Upper lobe of right lung (tissue), 1 donor: ENCODE results near the gene TMEM39B. TPM values are rescaled to one million over a fixed set of nuclear protein-coding genes. Genes with fewer than 3 reads are reported as not detected.
"Not testable (repeated sequence)": the region's sequence is repeated elsewhere in the genome, so short reads cannot be mapped to it uniquely, and the experiment has no call there.

ENCODE experiments used
- ATAC-seq: fragments of 200-7000 bp; cut with Tn5 transposase; one replicate; pipeline ENCODE4 v1.9.1; 2020; ENCODE audit warnings: mild to moderate bottlenecking, moderate library complexity
- DNase-seq: peaks from one replicate; pipeline ENCODE4 v3.0.0-alpha.2; 2020
- H3K27ac ChIP-seq: fragments of 200-600 bp; one replicate; pipeline ENCODE4 v1.8.0; 2022
- H3K27me3 ChIP-seq: fragments of 200-600 bp; one replicate; pipeline ENCODE4 v1.8.0; 2022; ENCODE audit warnings: mild to moderate bottlenecking
- H3K36me3 ChIP-seq: fragments of 200-600 bp; one replicate; pipeline ENCODE4 v1.8.0; 2022
- H3K4me1 ChIP-seq: fragments of 200-600 bp; one replicate; pipeline ENCODE4 v1.8.0; 2022
- H3K4me3 ChIP-seq: fragments of 200-600 bp; one replicate; pipeline ENCODE4 v1.8.0; 2022; ENCODE audit warnings: mild to moderate bottlenecking
- H3K9me3 ChIP-seq: fragments of 200-600 bp; one replicate; pipeline ENCODE4 v1.8.0; 2022
- intact Hi-C: fragments of 100-400 bp; cut with DNase I; formaldehyde crosslinking; loops from one replicate; pipeline ENCODE4 v1.11.0; 2022
- total RNA-seq: library from RNA; stranded (reverse); fragmentation: NEBNext Ultra II Directional; extraction: Animal tissue kit (Norgen Biotek cat#: 25700); gene quantifications from one replicate; pipeline ENCODE4 v1.2.1, GENCODE V29; 2021
- TF ChIP-seq, protein P1 (sequence below): fragments of 200-600 bp; IDR thresholded peaks from one replicate; pipeline ENCODE4 v1.8.0; 2022; ENCODE audit warnings: antibody characterized with exemption
- donor health status: DM: no; HTN: yes; CAD: no; lungs with severe emphysema.

Gene TMEM39B
- total RNA-seq, 1 donor from 2014 or later, result 18.1 TPM

DNA sequence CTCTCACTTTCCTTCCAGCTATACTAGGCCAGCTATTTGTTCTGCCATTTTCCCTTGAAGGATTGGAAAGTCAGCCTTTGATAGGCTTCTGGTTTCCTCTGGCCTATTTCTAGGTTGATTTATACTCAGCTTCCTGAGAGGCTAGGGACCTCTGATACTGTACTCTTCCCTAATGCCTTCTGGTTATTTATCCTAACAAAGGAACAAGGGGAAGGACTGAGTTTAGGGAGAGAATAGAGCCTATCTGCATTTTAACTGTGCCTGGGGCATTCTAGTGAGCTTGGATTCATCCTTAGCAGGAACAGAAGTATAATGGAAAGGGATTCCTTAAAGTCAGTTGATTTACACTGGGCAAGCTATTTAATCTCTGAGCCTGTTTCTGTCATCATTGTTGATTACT, 11.8 kb upstream of the TMEM39B start:
- TF ChIP-seq, protein P1, sequence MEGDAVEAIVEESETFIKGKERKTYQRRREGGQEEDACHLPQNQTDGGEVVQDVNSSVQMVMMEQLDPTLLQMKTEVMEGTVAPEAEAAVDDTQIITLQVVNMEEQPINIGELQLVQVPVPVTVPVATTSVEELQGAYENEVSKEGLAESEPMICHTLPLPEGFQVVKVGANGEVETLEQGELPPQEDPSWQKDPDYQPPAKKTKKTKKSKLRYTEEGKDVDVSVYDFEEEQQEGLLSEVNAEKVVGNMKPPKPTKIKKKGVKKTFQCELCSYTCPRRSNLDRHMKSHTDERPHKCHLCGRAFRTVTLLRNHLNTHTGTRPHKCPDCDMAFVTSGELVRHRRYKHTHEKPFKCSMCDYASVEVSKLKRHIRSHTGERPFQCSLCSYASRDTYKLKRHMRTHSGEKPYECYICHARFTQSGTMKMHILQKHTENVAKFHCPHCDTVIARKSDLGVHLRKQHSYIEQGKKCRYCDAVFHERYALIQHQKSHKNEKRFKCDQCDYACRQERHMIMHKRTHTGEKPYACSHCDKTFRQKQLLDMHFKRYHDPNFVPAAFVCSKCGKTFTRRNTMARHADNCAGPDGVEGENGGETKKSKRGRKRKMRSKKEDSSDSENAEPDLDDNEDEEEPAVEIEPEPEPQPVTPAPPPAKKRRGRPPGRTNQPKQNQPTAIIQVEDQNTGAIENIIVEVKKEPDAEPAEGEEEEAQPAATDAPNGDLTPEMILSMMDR, result no peak
- intact Hi-C loops, result no loop called here
- H3K4me3 ChIP-seq, result no peak overlapping the region
- no peaks in the 10 kb centered on the region for H3K27me3 ChIP-seq
- no peak for DNase-seq
- H3K9me3 ChIP-seq, result no peaks in the 10 kb centered on the region
- ATAC-seq, result no peak
- H3K4me1 ChIP-seq, result peaks cover 11% of the 10 kb centered on the region
- peaks cover 54% of the 10 kb centered on the region for H3K36me3 ChIP-seq
- H3K27ac ChIP-seq, result no peak overlapping the region

DNA sequence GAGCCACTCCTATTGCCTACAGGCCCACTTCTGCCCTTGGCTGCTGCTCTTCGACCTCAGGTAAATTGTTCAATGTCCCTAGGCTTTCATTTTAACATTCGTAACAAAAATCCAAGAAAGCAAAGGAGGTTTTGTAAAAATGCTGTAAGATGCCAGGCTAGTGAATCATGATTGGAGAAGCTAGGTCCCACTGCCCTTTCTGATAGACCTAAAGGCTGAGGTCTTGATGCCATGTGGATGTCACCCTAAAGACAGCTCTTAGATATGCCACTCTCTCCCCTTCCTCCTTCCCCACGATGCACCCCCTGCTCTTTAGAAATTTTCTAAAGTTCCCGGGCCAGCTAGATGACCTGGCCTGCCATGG, 9.9 kb upstream of the TMEM39B start:
- Histone ChIP-seq H3K27me3 (no peaks in the 10 kb centered on the region), H3K27ac (peak overlapping the region; percentile 45), H3K4me1 (peaks cover 27% of the 10 kb centered on the region), H3K36me3 (peaks cover 37% of the 10 kb centered on the region), H3K4me3 (no peak overlapping the region), H3K9me3 (no peaks in the 10 kb centered on the region)
- no peak for DNase-seq
- no peak for ATAC-seq
- TF ChIP-seq, protein P1, result no peak
- intact Hi-C loops, result no loop called here

DNA sequence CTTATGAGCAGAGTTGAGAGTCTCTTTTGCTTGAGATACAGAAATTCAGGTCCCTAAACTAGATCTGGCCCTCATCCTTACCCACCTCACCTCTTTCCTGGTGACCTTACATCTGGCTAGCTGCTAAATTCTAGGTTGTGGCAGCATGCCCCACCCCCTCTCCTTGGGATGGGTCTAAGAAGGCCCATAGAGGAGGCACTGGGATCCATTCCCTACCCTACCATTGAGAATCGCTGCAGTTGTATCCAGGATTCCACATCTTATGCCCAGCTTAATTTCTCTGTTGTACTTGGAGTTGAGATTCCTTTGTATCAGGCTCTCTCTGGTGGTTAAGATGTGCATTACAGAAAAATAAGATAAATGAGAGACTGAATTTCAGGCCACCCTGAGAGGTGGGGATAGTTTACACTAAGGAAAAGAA, 9.5 kb upstream of the TMEM39B start:
- H3K27ac ChIP-seq, result peak overlapping the region; percentile 45
- TF ChIP-seq, protein P1, result peak; percentile 59
- H3K4me1 ChIP-seq, result peaks cover 27% of the 10 kb centered on the region
- ATAC-seq (peak; percentile 59), DNase-seq (no peak)
- no peaks in the 10 kb centered on the region for H3K9me3 ChIP-seq
- intact Hi-C loops, result no loop called here
- no peaks in the 10 kb centered on the region for H3K27me3 ChIP-seq
- no peak overlapping the region for H3K4me3 ChIP-seq
- H3K36me3 ChIP-seq, result peaks cover 33% of the 10 kb centered on the region

DNA sequence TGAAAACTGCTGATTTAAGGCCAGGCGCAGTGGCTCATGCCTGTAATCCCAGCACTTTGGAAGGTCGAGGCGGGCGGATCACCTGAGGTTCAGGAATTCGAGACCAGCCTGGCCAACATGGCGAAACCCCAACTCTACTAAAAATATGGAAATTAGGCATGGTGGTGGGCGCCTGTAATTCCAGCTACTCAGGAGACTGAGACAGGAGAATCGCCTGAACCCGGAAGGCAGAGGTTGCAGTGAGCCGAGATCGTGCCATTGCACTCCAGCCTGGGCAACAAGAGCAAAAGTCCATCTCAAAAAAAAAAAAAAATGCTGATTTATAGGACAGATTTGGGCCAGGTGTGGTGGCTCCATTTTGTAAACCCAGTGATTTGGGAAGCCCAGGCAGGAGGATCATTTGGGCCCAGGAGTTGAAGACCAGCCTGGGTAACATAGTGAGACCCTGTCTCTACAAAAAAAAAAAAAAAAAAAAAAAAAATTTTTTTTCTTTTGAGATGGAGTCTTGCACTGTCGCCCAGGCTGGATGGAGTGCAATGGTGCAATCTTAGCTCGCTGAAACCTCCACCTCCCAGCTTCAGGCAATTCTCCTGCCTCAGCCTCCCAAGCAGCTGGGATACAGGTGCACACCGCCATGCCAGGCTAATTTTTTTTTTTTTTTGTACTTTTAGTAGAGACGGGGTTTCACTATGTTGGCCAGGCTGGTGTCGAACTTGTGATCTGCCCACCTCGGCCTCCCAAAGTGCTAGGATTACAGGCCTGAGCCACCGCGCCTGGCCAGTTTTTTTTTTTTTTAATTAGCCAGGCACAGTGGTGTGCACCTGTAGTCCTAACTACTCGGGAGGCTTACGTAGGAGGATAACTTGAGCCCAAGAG, 6.9 kb upstream of the TMEM39B start:
- H3K9me3 ChIP-seq, ATAC-seq, H3K27me3 ChIP-seq, H3K4me3 ChIP-seq, H3K36me3 ChIP-seq, DNase-seq, intact Hi-C loops: not testable (repeated sequence)
- Histone ChIP-seq H3K4me1 (peaks cover 33% of the 10 kb centered on the region), H3K27ac (peak overlapping the region; percentile 31)

DNA sequence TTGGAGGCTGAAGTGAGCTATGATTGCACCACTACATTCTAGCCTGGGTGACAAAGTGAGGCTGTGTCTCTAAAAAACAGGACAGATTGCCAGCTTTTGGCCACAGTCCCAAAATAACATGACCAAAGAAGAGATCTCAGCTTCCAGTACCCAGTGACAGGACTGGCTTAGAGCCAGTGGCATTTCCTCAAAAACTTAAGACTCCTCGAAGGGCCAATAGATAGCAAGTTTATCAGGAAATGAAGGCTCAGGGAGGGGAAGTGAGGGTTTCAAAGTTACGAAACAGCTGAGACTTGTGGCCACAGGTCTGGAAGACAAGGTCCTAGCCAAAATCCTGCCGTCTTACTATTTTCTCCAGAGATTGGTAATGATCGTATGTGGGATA, 6.3 kb upstream of the TMEM39B start:
- H3K27me3 ChIP-seq, result no peaks in the 10 kb centered on the region
- peaks cover 33% of the 10 kb centered on the region for H3K4me1 ChIP-seq
- peak overlapping the region; percentile 31 for H3K27ac ChIP-seq
- H3K4me3 ChIP-seq, result no peak overlapping the region
- H3K9me3 ChIP-seq, result no peaks in the 10 kb centered on the region
- peaks cover 2% of the 10 kb centered on the region for H3K36me3 ChIP-seq
- ATAC-seq, result peak; percentile 88
- DNase-seq, result no peak
- TF ChIP-seq, protein P1, result no peak
- intact Hi-C loops, result no loop called here

DNA sequence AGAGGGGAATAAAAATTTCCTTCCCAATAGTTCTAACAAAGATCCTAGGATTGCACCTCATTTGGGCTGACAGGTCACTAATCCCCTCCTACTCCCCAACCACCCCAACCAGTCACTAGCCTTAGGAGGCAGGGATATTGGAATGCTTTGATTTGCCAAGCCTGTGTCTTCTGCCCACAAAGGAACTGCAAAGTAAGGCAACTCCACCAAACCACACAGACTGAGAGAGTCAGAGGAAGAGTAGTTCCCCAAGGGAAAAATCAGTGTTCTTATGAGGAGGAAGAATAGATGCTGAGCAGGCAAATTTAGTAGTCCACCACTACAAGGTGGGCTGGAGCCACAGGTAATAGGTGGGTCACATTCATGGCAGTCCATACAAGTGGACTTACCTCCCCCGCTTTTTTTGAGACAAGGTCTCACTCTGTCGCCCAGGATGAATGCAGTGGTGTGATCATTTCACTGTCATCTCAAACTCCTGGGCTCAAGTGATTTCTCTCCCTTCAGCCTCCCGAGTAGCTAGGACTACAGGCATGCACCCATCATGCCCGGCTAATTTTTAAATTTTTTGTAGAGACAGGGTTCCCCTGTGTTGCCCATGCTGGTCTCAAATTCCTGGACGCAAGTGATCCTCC, 3.7 kb upstream of the TMEM39B start:
- intact Hi-C loops, result no loop called here
- Histone ChIP-seq H3K4me1 (peaks cover 34% of the 10 kb centered on the region), H3K36me3 (no peaks in the 10 kb centered on the region), H3K4me3 (no peak overlapping the region), H3K27ac (no peak overlapping the region), H3K9me3 (no peaks in the 10 kb centered on the region), H3K27me3 (no peaks in the 10 kb centered on the region)
- ATAC-seq, result no peak
- DNase-seq, result no peak
- TF ChIP-seq, protein P1, result no peak
